A673 (cell line): Measurements from ENCODE around the gene GPRC5D. TPM values are rescaled to one million over a fixed set of nuclear protein-coding genes. Genes with fewer than 3 reads are reported as not detected.

Experiments
- BruUV-seq: library from RNA; stranded (reverse); fragments of 400-500 nt; replicated peaks from 2 replicates; lab custom pipeline; 2021; lab: Mats Ljungman, UMichigan
- CTCF ChIA-PET: fragments of 300-600 bp; sonication (Branson Sonifier 250); formaldehyde crosslinking; loops from one replicate; lab custom pipeline; 2022; ENCODE audit warnings: antibody characterized with exemption; lab: Charles Lee
- POLR2A ChIA-PET: fragments of 300-600 bp; sonication (Branson Sonifier 250); formaldehyde crosslinking; loops from one replicate; lab custom pipeline; 2022; ENCODE audit warnings: antibody characterized with exemption; ENCODE audit not compliant: low non-redundant PET; lab: Charles Lee
- DNase-seq: peaks from one replicate; pipeline ENCODE4 v3.0.0-alpha.2; 2015; ENCODE audit warnings: low spot score
- H3K27ac ChIP-seq: fragments of 200-600 bp; sonication (generic); 2 replicates; pipeline ENCODE4 v1.5.1; 2016; ENCODE audit warnings: mixed run types, low read depth, mild to moderate bottlenecking, mixed read lengths, antibody characterized with exemption, low read length; ENCODE audit not compliant: poor library complexity, severe bottlenecking
- H3K27me3 ChIP-seq: fragments of 200-600 bp; sonication (generic); replicated peaks from 2 replicates; pipeline ENCODE4 v1.6.1; 2017; ENCODE audit warnings: mixed run types, low read depth, mild to moderate bottlenecking, mixed read lengths, antibody characterized with exemption, low read length; ENCODE audit not compliant: insufficient read depth, poor library complexity
- H3K36me3 ChIP-seq: fragments of 200-600 bp; sonication (generic); 2 replicates; pipeline ENCODE4 v1.6.1; 2016; ENCODE audit warnings: mixed run types, mild to moderate bottlenecking, mixed read lengths, antibody characterized with exemption, low read length; ENCODE audit not compliant: insufficient read depth, poor library complexity, severe bottlenecking
- H3K4me1 ChIP-seq: fragments of 200-600 bp; sonication (generic); 2 replicates; pipeline ENCODE4 v1.6.1; 2017; ENCODE audit warnings: mixed run types, mild to moderate bottlenecking, mixed read lengths, antibody characterized with exemption, low read length; ENCODE audit not compliant: insufficient read depth, poor library complexity, severe bottlenecking
- H3K4me3 ChIP-seq: fragments of 200-600 bp; sonication (generic); 2 replicates; pipeline ENCODE4 v1.5.1; 2016; ENCODE audit warnings: low read depth, mixed run types, mild to moderate bottlenecking, mixed read lengths, low read length; ENCODE audit not compliant: poor library complexity, severe bottlenecking
- H3K9me3 ChIP-seq: fragments of 200-600 bp; sonication (generic); 2 replicates; pipeline ENCODE4 v1.6.1; 2016; ENCODE audit warnings: mixed run types, low read depth, mild to moderate bottlenecking, mixed read lengths, antibody characterized with exemption, low read length; ENCODE audit not compliant: poor library complexity, severe bottlenecking
- EZH2 ChIP-seq: fragments of 200-600 bp; sonication (generic); IDR thresholded peaks from 2 replicates; pipeline ENCODE4 v1.6.1; 2017; ENCODE audit warnings: borderline replicate concordance, low read depth, mild to moderate bottlenecking, mixed read lengths, antibody characterized with exemption, low read length; ENCODE audit not compliant: poor library complexity, severe bottlenecking
- intact Hi-C: fragments of 100-400 bp; cut with micrococcal nuclease; formaldehyde crosslinking; loops from one replicate; pipeline ENCODE4 v1.10.0; 2022; ENCODE audit not compliant: unreplicated experiment
- total RNA-seq: library from RNA; stranded (reverse); gene quantifications from 2 replicates; pipeline ENCODE4 v1.2.3, GENCODE V29; 2021
- TF ChIP-seq, protein P1 (sequence below): fragments of 300-800, 200-600 bp; sonication (generic); conservative IDR thresholded peaks from 2 replicates; pipeline ENCODE4 v1.5.1; 2017; ENCODE audit warnings: low read depth, mild to moderate bottlenecking, antibody characterized with exemption, low read length, moderate library complexity, mixed read lengths

The GPRC5D gene
- total RNA-seq, 1 experiment from 2014 or later: not detected

DNA sequence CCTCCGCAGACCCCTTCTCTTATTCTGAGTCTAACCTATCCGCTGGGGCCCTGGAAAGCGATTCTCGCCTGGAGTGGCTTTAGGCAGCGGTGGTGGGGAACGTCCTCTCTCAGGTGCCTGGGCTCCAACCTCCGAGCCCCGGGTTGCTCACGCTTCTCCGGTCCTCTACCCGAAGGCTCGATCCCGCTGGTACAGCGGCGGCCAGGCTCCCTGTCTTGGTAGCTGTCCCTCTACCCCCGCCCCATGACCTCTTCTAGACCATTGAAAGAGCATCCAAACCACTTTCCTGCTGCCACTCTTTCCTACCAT is 48.6 kb upstream of the GPRC5D start:
- Histone ChIP-seq H3K27me3 (no peaks in the 10 kb centered on the region), H3K4me1 (no peaks in the 10 kb centered on the region), H3K27ac (peak overlapping the region; percentile 78), H3K4me3 (peak overlapping the region; percentile 84), H3K9me3 (no peaks in the 10 kb centered on the region), H3K36me3 (no peaks in the 10 kb centered on the region)
- ChIA-PET POLR2A (no interaction called here), CTCF (interaction anchor here (0.8 kb wide), 1 partner anchor 211 kb away, joined by 4 read pairs; no protein-coding TSS in a partner anchor)
- BruUV-seq: no TSS peak
- no peak for DNase-seq
- intact Hi-C loops: loop anchor here (2.0 kb wide), 1 partner anchor 98 kb away; no protein-coding TSS in a partner anchor
- TF ChIP-seq, protein P1, sequence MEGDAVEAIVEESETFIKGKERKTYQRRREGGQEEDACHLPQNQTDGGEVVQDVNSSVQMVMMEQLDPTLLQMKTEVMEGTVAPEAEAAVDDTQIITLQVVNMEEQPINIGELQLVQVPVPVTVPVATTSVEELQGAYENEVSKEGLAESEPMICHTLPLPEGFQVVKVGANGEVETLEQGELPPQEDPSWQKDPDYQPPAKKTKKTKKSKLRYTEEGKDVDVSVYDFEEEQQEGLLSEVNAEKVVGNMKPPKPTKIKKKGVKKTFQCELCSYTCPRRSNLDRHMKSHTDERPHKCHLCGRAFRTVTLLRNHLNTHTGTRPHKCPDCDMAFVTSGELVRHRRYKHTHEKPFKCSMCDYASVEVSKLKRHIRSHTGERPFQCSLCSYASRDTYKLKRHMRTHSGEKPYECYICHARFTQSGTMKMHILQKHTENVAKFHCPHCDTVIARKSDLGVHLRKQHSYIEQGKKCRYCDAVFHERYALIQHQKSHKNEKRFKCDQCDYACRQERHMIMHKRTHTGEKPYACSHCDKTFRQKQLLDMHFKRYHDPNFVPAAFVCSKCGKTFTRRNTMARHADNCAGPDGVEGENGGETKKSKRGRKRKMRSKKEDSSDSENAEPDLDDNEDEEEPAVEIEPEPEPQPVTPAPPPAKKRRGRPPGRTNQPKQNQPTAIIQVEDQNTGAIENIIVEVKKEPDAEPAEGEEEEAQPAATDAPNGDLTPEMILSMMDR: no peak
- no peak for TF ChIP-seq EZH2

- no TSS peak for BruUV-seq
- ChIA-PET CTCF (interaction anchor here (0.8 kb wide), 1 partner anchor 212 kb away, joined by 4 read pairs; no protein-coding TSS in a partner anchor), POLR2A (interaction anchor here (0.6 kb wide), 1 partner anchor 194 kb away, joined by 5 read pairs; no protein-coding TSS in a partner anchor)
- no peaks in the 10 kb centered on the region for H3K9me3 ChIP-seq
- DNase-seq: peak; percentile 87
- no peaks in the 10 kb centered on the region for H3K27me3 ChIP-seq
- intact Hi-C loops: loop anchor here (2.0 kb wide), 1 partner anchor 99 kb away; no protein-coding TSS in a partner anchor
- H3K36me3 ChIP-seq: no peaks in the 10 kb centered on the region
- TF ChIP-seq EZH2: no peak
- TF ChIP-seq, protein P1: no peak
- H3K27ac ChIP-seq: peak within 1 kb of the TSS; percentile 78
- no peaks in the 10 kb centered on the region for H3K4me1 ChIP-seq
- H3K4me3 ChIP-seq: peak within 1 kb of the TSS; percentile 84
Measured at GRCh38 chr12:12999959-13000615, 48.1 kb upstream of the GPRC5D start, which contains the start of gene HEBP1. HEBP1 (minus strand) TSS chr12:13000265; CDS start chr12:13000114, 151 bp downstream.

DNA sequence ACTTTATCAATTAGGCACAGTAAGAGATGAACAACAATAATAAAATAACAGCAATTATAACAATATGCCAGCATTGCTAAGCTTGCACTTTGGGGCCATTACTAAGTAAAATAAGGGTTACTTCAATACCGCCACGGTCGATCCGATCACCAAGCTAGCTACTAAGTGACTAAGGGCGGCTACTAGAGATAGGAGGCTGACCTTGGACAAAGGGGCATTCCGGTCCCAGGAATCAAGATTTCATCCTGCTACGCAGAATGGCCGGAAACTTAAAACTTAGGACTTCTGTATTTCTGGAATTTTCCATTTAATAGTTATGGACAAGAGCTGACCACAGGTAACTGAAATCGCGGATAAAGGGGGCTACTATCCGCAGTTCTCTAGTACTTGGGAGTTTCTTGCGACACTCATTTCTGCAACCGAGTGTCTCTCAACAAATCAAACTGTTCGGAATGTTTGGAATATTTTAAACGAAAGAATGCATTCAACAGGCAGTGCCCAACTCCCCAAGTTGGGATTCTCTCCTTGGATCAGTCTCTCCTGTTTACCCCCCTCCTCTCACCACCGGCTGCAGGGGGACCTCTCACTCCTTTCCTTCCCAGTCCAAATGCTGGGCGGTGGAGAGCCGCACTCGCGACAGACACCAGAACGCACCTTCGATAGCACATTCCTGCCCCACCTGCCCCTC is 47.4 kb upstream of the GPRC5D start:
- no peaks in the 10 kb centered on the region for H3K27me3 ChIP-seq
- no peak for DNase-seq
- H3K27ac ChIP-seq: peak overlapping the region; percentile 78
- H3K9me3 ChIP-seq: no peaks in the 10 kb centered on the region
- ChIA-PET POLR2A (interaction anchor here (0.6 kb wide), 1 partner anchor 195 kb away, joined by 5 read pairs; no protein-coding TSS in a partner anchor), CTCF (no interaction called here)
- intact Hi-C loops: no loop called here
- no peaks in the 10 kb centered on the region for H3K4me1 ChIP-seq
- no peaks in the 10 kb centered on the region for H3K36me3 ChIP-seq
- TF ChIP-seq, protein P1: no peak
- TF ChIP-seq EZH2: no peak
- TSS peak; percentile 43 for BruUV-seq
- peak overlapping the region; percentile 84 for H3K4me3 ChIP-seq
